ENCODE measurements around the gene TMEM86B. TPM values are rescaled to one million over a fixed set of nuclear protein-coding genes. Genes with fewer than 3 reads are reported as not detected.
A peak's percentile ranks its signal among the peaks of the same experiment; 100 is the strongest.

Gene TMEM86B
- polyA plus RNA-seq, 1 donor (not counting 4 experiments of a cell fraction or from before 2014, with no cell fraction given) = 0.60 TPM

DNA sequence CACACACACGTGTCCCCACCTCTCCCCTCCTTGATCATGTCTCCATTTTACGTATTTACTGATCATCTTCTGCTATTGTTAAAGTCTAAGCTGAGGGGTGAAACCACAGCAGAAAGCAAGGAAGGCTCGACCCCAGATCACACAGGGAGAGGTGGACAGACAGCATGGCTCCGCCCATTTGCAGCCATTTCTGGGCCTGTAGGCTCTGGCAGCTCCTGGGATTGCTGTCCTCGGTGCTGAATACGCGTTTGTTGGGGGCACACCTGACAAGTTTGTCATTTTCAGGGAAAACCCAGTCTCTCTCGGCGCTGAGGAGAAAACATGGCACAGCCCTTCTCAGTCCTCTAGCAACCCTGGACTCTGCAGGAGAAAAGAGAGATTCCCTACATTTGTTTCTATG is 8.0 kb downstream of the TMEM86B start:
- no peak overlapping the region for H3K4me2 ChIP-seq (ENCODE audit: control insufficient read depth, extremely low read depth, insufficient read depth, low read depth, low read length)
- dilution Hi-C loops (cut with MboI; ENCODE audit: extremely low pct_ligation_motif_present, low sequenced_read_pairs) = no loop called here
- no peaks in the 10 kb centered on the region for H3K9me1 ChIP-seq (ENCODE audit: control insufficient read depth, extremely low read depth, insufficient read depth, low read length)
- FAIRE-seq (no peak), DNase-seq (ENCODE audit: low read depth, low spot score) (no peak)
- peaks cover 0 to 7% of the 10 kb centered on the region in 2 experiments for H3K36me3 ChIP-seq (ENCODE audit: control insufficient read depth in 2 of 2, extremely low read depth in 1 of 2, insufficient read depth in 2 of 2, low read length in 2 of 2)
- H3K27ac ChIP-seq (ENCODE audit: control insufficient read depth, insufficient read depth, low read length) = no peak overlapping the region
- H3K79me2 ChIP-seq (ENCODE audit: control insufficient read depth, insufficient read depth, low read length) = no peaks in the 10 kb centered on the region
- H3K27me3 ChIP-seq (ENCODE audit: control insufficient read depth, extremely low read depth, insufficient read depth, low read length) = no peaks in the 10 kb centered on the region
- H3K4me1 ChIP-seq (ENCODE audit: control insufficient read depth, extremely low read depth, insufficient read depth, low read length) = peaks cover 9% of the 10 kb centered on the region
- H3K4me3 ChIP-seq (ENCODE audit: control insufficient read depth in 2 of 3, extremely low read depth in 1 of 3, insufficient read depth in 2 of 3, low read depth in 1 of 3, low read length in 3 of 3) = no peak overlapping the region
- H3K9ac ChIP-seq (ENCODE audit: control insufficient read depth, extremely low read depth, insufficient read depth, low read length) = no peak overlapping the region
- no peak overlapping the region for H2AFZ ChIP-seq (ENCODE audit: control insufficient read depth, low read length)
- no peaks in the 10 kb centered on the region for H4K20me1 ChIP-seq (ENCODE audit: control insufficient read depth, extremely low read depth, insufficient read depth, low read length)
- TF ChIP-seq, protein P1, sequence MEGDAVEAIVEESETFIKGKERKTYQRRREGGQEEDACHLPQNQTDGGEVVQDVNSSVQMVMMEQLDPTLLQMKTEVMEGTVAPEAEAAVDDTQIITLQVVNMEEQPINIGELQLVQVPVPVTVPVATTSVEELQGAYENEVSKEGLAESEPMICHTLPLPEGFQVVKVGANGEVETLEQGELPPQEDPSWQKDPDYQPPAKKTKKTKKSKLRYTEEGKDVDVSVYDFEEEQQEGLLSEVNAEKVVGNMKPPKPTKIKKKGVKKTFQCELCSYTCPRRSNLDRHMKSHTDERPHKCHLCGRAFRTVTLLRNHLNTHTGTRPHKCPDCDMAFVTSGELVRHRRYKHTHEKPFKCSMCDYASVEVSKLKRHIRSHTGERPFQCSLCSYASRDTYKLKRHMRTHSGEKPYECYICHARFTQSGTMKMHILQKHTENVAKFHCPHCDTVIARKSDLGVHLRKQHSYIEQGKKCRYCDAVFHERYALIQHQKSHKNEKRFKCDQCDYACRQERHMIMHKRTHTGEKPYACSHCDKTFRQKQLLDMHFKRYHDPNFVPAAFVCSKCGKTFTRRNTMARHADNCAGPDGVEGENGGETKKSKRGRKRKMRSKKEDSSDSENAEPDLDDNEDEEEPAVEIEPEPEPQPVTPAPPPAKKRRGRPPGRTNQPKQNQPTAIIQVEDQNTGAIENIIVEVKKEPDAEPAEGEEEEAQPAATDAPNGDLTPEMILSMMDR (optimal IDR thresholded peaks at IDR 0.05 in 1 of 3, IDR thresholded peaks at IDR 0.05 in 1 of 3, conservative IDR thresholded peaks at IDR 0.05 in 1 of 3; ENCODE audit: extremely low read depth in 1 of 3, insufficient read depth in 2 of 3, low read length in 3 of 3) = no peak
- no peaks in the 10 kb centered on the region for H3K9me3 ChIP-seq (ENCODE audit: control insufficient read depth, low read depth, low read length)

DNA sequence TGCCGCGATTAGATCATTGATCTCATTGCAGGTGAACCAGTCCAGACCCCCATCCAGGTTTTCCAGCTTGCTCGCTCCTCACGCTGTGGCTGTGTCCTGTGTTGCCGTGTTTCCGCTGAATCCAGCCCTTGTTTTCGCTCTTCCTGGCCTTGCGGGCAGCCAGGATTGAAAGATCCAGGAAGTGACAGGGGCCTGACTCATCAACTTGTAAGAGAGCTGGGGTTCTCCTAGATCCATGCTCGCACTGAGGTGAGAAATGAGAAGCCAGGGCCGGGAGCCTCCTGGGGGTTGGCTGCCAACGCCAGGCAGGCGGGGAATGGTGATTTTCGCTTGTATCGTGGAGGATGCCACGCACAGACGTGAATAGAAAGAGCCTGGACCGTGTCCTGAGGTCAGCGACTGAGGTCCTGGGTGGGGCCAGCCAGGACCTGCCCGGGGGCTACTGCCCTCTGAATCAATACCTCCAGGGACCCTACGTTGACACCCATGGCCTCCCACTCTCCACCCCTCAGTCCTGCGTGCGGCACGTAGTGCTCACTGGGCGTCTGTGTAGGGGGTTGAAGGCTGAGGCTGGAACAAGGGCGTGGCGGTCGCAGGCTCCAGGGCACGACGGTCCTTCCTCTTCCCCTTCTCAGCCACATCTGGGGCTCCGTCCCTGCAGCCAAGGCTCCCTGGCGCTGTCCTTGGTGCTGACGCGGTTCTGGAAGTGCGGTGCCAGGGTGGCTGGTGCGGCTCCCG is 11.9 kb downstream of the TMEM86B start:
- H3K27me3 ChIP-seq (ENCODE audit: control insufficient read depth, extremely low read depth, insufficient read depth, low read length) = no peaks in the 10 kb centered on the region
- peak; percentile 99 for DNase-seq (ENCODE audit: low read depth, low spot score)
- no peaks in the 10 kb centered on the region for H4K20me1 ChIP-seq (ENCODE audit: control insufficient read depth, extremely low read depth, insufficient read depth, low read length)
- no peak overlapping the region for H2AFZ ChIP-seq (ENCODE audit: control insufficient read depth, low read length)
- dilution Hi-C loops (cut with MboI; ENCODE audit: extremely low pct_ligation_motif_present, low sequenced_read_pairs) = no loop called here
- peak overlapping the region; percentile 64 for H3K27ac ChIP-seq (ENCODE audit: control insufficient read depth, insufficient read depth, low read length)
- H3K4me3 ChIP-seq (ENCODE audit: control insufficient read depth in 2 of 3, extremely low read depth in 1 of 3, insufficient read depth in 2 of 3, low read depth in 1 of 3, low read length in 3 of 3) = peak overlapping the region; percentile 12 to 66 (median 18)
- peaks cover 9% of the 10 kb centered on the region for H3K4me1 ChIP-seq (ENCODE audit: control insufficient read depth, extremely low read depth, insufficient read depth, low read length)
- no peaks in the 10 kb centered on the region for H3K9me1 ChIP-seq (ENCODE audit: control insufficient read depth, extremely low read depth, insufficient read depth, low read length)
- H3K4me2 ChIP-seq (ENCODE audit: control insufficient read depth, extremely low read depth, insufficient read depth, low read depth, low read length) = peak overlapping the region; percentile 89
- H3K9me3 ChIP-seq (ENCODE audit: control insufficient read depth, low read depth, low read length) = no peaks in the 10 kb centered on the region
- no peak for TF ChIP-seq EZH2 (IDR thresholded peaks at IDR 0.05; ENCODE audit: low read length)
- TF ChIP-seq, protein P1 (optimal IDR thresholded peaks at IDR 0.05 in 1 of 3, IDR thresholded peaks at IDR 0.05 in 1 of 3, conservative IDR thresholded peaks at IDR 0.05 in 1 of 3; ENCODE audit: extremely low read depth in 1 of 3, insufficient read depth in 2 of 3, low read length in 3 of 3) = peak in 1 of 3 experiments; percentile 6
- H3K9ac ChIP-seq (ENCODE audit: control insufficient read depth, extremely low read depth, insufficient read depth, low read length) = peak overlapping the region; percentile 65
- no peaks in the 10 kb centered on the region for H3K79me2 ChIP-seq (ENCODE audit: control insufficient read depth, insufficient read depth, low read length)
- peaks cover 0 to 2% of the 10 kb centered on the region in 2 experiments for H3K36me3 ChIP-seq (ENCODE audit: control insufficient read depth in 2 of 2, extremely low read depth in 1 of 2, insufficient read depth in 2 of 2, low read length in 2 of 2)
- peak; percentile 87 for FAIRE-seq
